ENCODE results near the gene RGL1.

DNA sequence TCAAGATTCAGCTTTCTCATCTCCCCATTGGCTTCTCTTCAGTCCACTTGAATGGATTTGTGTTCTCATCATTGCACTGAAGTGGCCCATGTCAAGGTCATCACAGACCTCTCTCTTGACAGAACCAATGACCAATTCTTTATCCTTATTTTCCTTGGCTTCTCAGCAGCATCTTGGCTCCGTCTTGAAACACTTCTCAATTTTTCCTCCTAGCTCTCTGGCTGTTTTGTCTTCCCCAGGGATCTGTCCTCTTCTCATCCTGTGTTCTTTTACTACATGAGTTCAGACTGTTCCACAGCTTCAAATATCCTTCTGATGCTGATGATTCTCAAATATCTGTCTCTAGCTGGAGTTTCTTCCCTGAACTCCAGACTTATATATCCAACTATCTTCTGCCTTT is 154.0 kb downstream of the RGL1 start:
- TF ChIP-seq ZNF292 (tag by site-specific recombination; IDR thresholded peaks at IDR 0.05; ENCODE audit: borderline replicate concordance, low read depth) = no peak
- no peak for TF ChIP-seq TRIM28 (IDR thresholded peaks at IDR 0.05; ENCODE audit: borderline replicate concordance, low read length)
- no peak for TF ChIP-seq ZNF768 (tag by site-specific recombination; IDR thresholded peaks at IDR 0.05)
- TF ChIP-seq ZNF140 (tag by site-specific recombination; IDR thresholded peaks at IDR 0.05) = no peak
- TF ChIP-seq, protein P1, sequence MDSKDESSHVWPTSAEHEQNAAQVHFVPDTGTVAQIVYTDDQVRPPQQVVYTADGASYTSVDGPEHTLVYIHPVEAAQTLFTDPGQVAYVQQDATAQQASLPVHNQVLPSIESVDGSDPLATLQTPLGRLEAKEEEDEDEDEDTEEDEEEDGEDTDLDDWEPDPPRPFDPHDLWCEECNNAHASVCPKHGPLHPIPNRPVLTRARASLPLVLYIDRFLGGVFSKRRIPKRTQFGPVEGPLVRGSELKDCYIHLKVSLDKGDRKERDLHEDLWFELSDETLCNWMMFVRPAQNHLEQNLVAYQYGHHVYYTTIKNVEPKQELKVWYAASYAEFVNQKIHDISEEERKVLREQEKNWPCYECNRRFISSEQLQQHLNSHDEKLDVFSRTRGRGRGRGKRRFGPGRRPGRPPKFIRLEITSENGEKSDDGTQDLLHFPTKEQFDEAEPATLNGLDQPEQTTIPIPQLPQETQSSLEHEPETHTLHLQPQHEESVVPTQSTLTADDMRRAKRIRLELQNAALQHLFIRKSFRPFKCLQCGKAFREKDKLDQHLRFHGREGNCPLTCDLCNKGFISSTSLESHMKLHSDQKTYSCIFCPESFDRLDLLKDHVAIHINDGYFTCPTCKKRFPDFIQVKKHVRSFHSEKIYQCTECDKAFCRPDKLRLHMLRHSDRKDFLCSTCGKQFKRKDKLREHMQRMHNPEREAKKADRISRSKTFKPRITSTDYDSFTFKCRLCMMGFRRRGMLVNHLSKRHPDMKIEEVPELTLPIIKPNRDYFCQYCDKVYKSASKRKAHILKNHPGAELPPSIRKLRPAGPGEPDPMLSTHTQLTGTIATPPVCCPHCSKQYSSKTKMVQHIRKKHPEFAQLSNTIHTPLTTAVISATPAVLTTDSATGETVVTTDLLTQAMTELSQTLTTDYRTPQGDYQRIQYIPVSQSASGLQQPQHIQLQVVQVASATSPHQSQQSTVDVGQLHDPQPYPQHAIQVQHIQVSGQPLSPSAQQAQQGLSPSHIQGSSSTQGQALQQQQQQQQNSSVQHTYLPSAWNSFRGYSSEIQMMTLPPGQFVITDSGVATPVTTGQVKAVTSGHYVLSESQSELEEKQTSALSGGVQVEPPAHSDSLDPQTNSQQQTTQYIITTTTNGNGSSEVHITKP (tag by site-specific recombination; IDR thresholded peaks at IDR 0.05) = no peak
- no peak for TF ChIP-seq ZNF350 (tag by site-specific recombination; IDR thresholded peaks at IDR 0.05)
- TF ChIP-seq CTCF (tag by site-specific recombination; IDR thresholded peaks at IDR 0.05) = no peak
- no peak for TF ChIP-seq ZNF510 (tag by site-specific recombination; IDR thresholded peaks at IDR 0.05; ENCODE audit: insufficient replicate concordance)
- no peak for TF ChIP-seq EGR2 (tag by site-specific recombination; IDR thresholded peaks at IDR 0.05; ENCODE audit: low read depth)
- no peak for TF ChIP-seq ZNF843 (tag by site-specific recombination; IDR thresholded peaks at IDR 0.05)
- TF ChIP-seq, protein P2, sequence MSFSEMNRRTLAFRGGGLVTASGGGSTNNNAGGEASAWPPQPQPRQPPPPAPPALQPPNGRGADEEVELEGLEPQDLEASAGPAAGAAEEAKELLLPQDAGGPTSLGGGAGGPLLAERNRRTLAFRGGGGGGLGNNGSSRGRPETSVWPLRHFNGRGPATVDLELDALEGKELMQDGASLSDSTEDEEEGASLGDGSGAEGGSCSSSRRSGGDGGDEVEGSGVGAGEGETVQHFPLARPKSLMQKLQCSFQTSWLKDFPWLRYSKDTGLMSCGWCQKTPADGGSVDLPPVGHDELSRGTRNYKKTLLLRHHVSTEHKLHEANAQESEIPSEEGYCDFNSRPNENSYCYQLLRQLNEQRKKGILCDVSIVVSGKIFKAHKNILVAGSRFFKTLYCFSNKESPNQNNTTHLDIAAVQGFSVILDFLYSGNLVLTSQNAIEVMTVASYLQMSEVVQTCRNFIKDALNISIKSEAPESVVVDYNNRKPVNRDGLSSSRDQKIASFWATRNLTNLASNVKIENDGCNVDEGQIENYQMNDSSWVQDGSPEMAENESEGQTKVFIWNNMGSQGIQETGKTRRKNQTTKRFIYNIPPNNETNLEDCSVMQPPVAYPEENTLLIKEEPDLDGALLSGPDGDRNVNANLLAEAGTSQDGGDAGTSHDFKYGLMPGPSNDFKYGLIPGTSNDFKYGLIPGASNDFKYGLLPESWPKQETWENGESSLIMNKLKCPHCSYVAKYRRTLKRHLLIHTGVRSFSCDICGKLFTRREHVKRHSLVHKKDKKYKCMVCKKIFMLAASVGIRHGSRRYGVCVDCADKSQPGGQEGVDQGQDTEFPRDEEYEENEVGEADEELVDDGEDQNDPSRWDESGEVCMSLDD (tag by site-specific recombination; IDR thresholded peaks at IDR 0.05) = no peak
- TF ChIP-seq PBX3 (CRISPR knock-in tag; IDR thresholded peaks at IDR 0.05) = no peak
- no peak for TF ChIP-seq ZBTB1 (tag by site-specific recombination; IDR thresholded peaks at IDR 0.05)
